Kidney (tissue), 14 donors: ENCODE data around the gene SEZ6L. TPM values are rescaled to one million over a fixed set of nuclear protein-coding genes. Genes with fewer than 3 reads are reported as not detected.
A peak's percentile ranks its signal among the peaks of the same experiment; 100 is the strongest.

Source experiments
- DNase-seq, 5 donors: peaks; one replicate each; pipeline ENCODE4 v3.0.0-alpha.2; 2013 to 2020
- FAIRE-seq: peaks from 2 replicates; lab custom pipeline; 2012; peaks lifted over from hg19 to GRCh38; lab: Jason Lieb, UNC
- H3K27ac ChIP-seq, 2 donors: one replicate each; pipeline ENCODE4 v1.7.0; 2013; ENCODE audit warnings: low read depth in 2 of 2, low read length in 2 of 2, inconsistent platforms in 1 of 2
- H3K27me3 ChIP-seq: one replicate; pipeline ENCODE4 v1.7.1; 2013; ENCODE audit warnings: low read length, inconsistent platforms; ENCODE audit not compliant: control insufficient read depth, insufficient read depth
- H3K36me3 ChIP-seq, 3 donors: one replicate each; pipeline versions ENCODE4 v1.7.0 to v1.7.1; 2013; ENCODE audit warnings: low read length in 3 of 3, control low read depth in 1 of 3, inconsistent platforms in 1 of 3; ENCODE audit not compliant: insufficient read depth in 3 of 3, control insufficient read depth in 2 of 3
- H3K4me1 ChIP-seq, 3 donors: one replicate each; pipeline versions ENCODE4 v1.7.0 to v1.7.1; 2013; ENCODE audit warnings: low read length in 3 of 3, inconsistent platforms in 1 of 3, low read depth in 1 of 3; ENCODE audit not compliant: control insufficient read depth in 2 of 3, insufficient read depth in 2 of 3
- H3K4me3 ChIP-seq, 3 donors: one replicate each; pipeline versions ENCODE4 v1.7.0 to v1.8.1; 2013; ENCODE audit warnings: low read length in 3 of 3, control low read depth in 1 of 3, inconsistent platforms in 1 of 3
- H3K9ac ChIP-seq, 3 donors: one replicate each; pipeline versions ENCODE4 v1.7.0 to v1.7.1; 2013; ENCODE audit warnings: low read length in 3 of 3, control low read depth in 1 of 3, inconsistent platforms in 1 of 3
- H3K9me3 ChIP-seq, 3 donors: one replicate each; pipeline versions ENCODE4 v1.7.0 to v1.7.1; 2013; ENCODE audit warnings: low read length in 3 of 3, control low read depth in 1 of 3, inconsistent platforms in 1 of 3; ENCODE audit not compliant: control insufficient read depth in 2 of 3, insufficient read depth in 1 of 3
- intact Hi-C: fragments of 100-400 bp; cut with DNase I; formaldehyde crosslinking; loops from one replicate; pipeline ENCODE4 v1.11.1; 2022
- polyA plus RNA-seq: library from polyadenylated mRNA; stranded (reverse); fragments of 350-450 nt; fragmentation: Illumina TruSeq; extraction: RNeasy Lipid Tissue Mini Kit (QIAGEN cat#74804); gene quantifications from one replicate; pipeline ENCODE4 v1.2.3, GENCODE V29; 2014; ENCODE audit warnings: low read depth, low replicate concordance; ENCODE audit not compliant: insufficient read depth
- total RNA-seq: library from RNA; stranded (reverse); fragmentation: NEBNext Ultra II Directional; extraction: Animal tissue kit (Norgen Biotek cat#: 25700); gene quantifications from one replicate; pipeline ENCODE4 v1.2.1, GENCODE V29; 2021
- TF ChIP-seq, protein P1 (sequence below): IDR thresholded peaks from 3 replicates; pipeline ENCODE4 v1.5.1; 2012; ENCODE audit warnings: mild to moderate bottlenecking, moderate library complexity, borderline replicate concordance; ENCODE audit not compliant: insufficient read depth; ENCODE audit errors: extremely low read depth
- donor health status: control.
- donor health status: control.
- donor health status: control.
- donor health status: control.
- donor health status: control.
- donor health status: DM: yes; HTN: yes; CAD: no.
- donor health status: Normal renal cell carcinoma (clear cell type).

SEZ6L gene
- total and polyA plus RNA-seq, 2 donors from 2014 or later = 0.09 to 0.19 TPM

DNA sequence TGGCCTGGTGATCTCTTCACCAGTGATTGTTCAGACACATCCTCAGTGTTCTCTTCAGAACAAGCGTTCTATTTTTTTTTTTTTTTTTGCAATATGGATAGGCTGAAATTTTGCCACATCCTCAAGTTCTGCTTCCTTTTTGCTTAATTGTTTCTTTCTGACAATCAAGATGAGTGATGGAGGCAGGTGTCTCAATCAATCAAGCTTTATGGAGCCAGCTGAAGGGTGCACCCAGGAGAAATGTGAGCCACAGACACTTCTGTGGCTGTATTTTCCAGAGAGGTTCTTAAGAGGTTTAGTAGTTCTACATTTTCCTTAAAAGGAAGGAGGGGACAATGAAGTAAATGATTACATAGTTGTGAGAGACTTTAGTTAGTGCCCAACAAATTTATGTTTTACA, 215.9 kb downstream of the SEZ6L start:
- Histone ChIP-seq H3K27ac (no peak overlapping the region), H3K27me3 (no peaks in the 10 kb centered on the region), H3K4me3 (no peak overlapping the region), H3K9me3 (no peaks in the 10 kb centered on the region), H3K9ac (no peak overlapping the region), H3K4me1 (no peaks in the 10 kb centered on the region), H3K36me3 (no peaks in the 10 kb centered on the region)
- TF ChIP-seq, protein P1, sequence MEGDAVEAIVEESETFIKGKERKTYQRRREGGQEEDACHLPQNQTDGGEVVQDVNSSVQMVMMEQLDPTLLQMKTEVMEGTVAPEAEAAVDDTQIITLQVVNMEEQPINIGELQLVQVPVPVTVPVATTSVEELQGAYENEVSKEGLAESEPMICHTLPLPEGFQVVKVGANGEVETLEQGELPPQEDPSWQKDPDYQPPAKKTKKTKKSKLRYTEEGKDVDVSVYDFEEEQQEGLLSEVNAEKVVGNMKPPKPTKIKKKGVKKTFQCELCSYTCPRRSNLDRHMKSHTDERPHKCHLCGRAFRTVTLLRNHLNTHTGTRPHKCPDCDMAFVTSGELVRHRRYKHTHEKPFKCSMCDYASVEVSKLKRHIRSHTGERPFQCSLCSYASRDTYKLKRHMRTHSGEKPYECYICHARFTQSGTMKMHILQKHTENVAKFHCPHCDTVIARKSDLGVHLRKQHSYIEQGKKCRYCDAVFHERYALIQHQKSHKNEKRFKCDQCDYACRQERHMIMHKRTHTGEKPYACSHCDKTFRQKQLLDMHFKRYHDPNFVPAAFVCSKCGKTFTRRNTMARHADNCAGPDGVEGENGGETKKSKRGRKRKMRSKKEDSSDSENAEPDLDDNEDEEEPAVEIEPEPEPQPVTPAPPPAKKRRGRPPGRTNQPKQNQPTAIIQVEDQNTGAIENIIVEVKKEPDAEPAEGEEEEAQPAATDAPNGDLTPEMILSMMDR = no peak
- DNase-seq (no peak), FAIRE-seq (no peak)
- intact Hi-C loops = no loop called here

DNA sequence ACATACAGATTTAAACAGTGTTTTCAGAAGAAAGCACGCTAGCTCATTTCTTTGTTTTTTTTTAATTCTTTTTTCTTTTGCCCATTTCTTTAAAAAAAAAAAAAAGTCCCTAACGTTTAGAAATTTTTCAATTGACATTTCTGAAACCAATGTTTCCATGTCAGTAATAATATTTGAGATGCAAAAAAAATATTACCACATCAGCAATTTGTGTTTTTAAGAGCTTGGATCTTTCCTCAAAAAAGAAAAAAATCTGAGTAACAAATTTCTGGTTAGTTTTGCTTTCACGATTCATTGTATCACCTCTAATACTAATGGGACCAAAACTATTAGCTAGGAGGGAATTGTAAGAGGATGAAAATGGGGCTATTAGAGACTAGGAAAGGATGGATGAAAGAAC, 219.9 kb downstream of the SEZ6L start:
- intact Hi-C loops = no loop called here
- DNase-seq (no peak), FAIRE-seq (peak; percentile 47)
- no peak overlapping the region for H3K4me3 ChIP-seq
- no peak overlapping the region for H3K27ac ChIP-seq
- H3K4me1 ChIP-seq = no peaks in the 10 kb centered on the region
- no peaks in the 10 kb centered on the region for H3K36me3 ChIP-seq
- TF ChIP-seq, protein P1 = no peak
- no peaks in the 10 kb centered on the region for H3K9me3 ChIP-seq
- H3K9ac ChIP-seq = no peak overlapping the region
- no peaks in the 10 kb centered on the region for H3K27me3 ChIP-seq

DNA sequence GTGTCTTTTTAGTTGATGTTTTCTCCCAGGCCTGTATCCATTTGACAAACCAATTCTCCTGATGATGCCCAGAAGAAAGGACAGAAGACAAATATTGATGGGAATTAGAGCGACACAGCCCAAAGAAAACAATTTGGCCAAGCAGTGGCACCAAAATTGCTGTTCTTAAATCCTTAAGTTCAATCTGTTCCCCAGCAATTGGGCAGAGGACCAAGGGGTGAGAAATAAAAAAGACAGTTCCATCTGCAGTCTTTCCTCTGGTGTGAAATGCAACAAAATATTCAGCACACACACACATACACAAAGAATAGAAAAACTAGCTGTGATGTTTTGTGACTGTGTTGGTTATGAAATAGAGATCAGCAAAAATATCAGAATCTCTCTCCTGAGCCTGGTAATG, 221.8 kb downstream of the SEZ6L start:
- H3K4me1 ChIP-seq = no peaks in the 10 kb centered on the region
- H3K9ac ChIP-seq = no peak overlapping the region
- H3K4me3 ChIP-seq = no peak overlapping the region
- H3K9me3 ChIP-seq = no peaks in the 10 kb centered on the region
- TF ChIP-seq, protein P1 = no peak
- intact Hi-C loops = no loop called here
- DNase-seq (no peak), FAIRE-seq (no peak)
- H3K27me3 ChIP-seq = no peaks in the 10 kb centered on the region
- H3K27ac ChIP-seq = no peak overlapping the region
- H3K36me3 ChIP-seq = no peaks in the 10 kb centered on the region

DNA sequence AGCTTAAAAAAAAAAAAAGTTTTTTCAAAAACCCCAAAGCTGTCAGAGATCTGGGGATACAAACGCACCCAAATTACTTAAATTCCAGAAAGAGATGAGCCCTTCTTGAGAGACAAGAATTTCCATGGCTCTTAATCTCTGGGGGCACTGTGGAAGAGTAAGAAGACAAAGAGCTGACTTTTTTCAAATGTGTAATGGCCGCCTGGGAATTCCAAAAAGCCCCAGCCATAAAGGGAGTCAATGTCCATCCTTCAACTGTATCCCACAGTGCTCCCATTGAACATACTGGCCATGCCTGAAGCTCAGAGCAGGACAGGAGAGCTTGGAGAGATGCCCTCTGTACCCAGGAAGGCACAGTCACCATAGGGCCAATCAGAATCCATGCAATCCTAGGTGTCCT, 222.4 kb downstream of the SEZ6L start:
- Histone ChIP-seq H3K9me3 (no peaks in the 10 kb centered on the region), H3K9ac (no peak overlapping the region), H3K4me1 (no peaks in the 10 kb centered on the region), H3K27me3 (no peaks in the 10 kb centered on the region), H3K36me3 (no peaks in the 10 kb centered on the region), H3K4me3 (no peak overlapping the region), H3K27ac (no peak overlapping the region)
- intact Hi-C loops = no loop called here
- TF ChIP-seq, protein P1 = no peak
- FAIRE-seq = no peak
- no peak for DNase-seq
